Neural crest cell (in vitro differentiated cells): Measurements from ENCODE around the gene IFI27L1. TPM values are rescaled to one million over a fixed set of nuclear protein-coding genes. Genes with fewer than 3 reads are reported as not detected.

Experiments used
- DNase-seq: peaks from one replicate; pipeline ENCODE4 v3.0.0; 2021; ENCODE audit warnings: low read depth, mixed read lengths, low spot score
- H3K27ac Mint-ChIP-seq: one replicate; pipeline ENCODE4 v1.8.0; 2021; ENCODE audit warnings: mild to moderate bottlenecking, mixed read lengths; ENCODE audit not compliant: unreplicated experiment
- H3K27me3 Mint-ChIP-seq: 2 replicates; pipeline ENCODE4 v1.8.0; 2021; ENCODE audit warnings: low read depth, mild to moderate bottlenecking, mixed read lengths
- H3K36me3 Mint-ChIP-seq: 2 replicates; pipeline ENCODE4 v1.8.0; 2021; ENCODE audit warnings: low read depth, mild to moderate bottlenecking, mixed read lengths
- H3K4me1 Mint-ChIP-seq: 2 replicates; pipeline ENCODE4 v1.8.0; 2021; ENCODE audit warnings: mixed read lengths
- H3K4me3 Mint-ChIP-seq: one replicate; pipeline ENCODE4 v1.8.0; 2021; ENCODE audit warnings: mild to moderate bottlenecking, mixed read lengths
- H3K9me3 Mint-ChIP-seq: 2 replicates; pipeline ENCODE4 v1.8.0; 2021; ENCODE audit warnings: mixed read lengths
- CTCF ChIP-seq: fragments of 200-600 bp; sonication (generic); conservative IDR thresholded peaks from 2 replicates; pipeline ENCODE4 v1.5.0; 2021; ENCODE audit warnings: antibody characterized with exemption, mild to moderate bottlenecking
- total RNA-seq: library from RNA; stranded (reverse); gene quantifications from 2 replicates; pipeline ENCODE4 v1.2.1, GENCODE V29; 2021

The IFI27L1 gene
- total RNA-seq, 1 donor from 2014 or later, result 39.7 TPM

GRCh38 chr14:94103554-94104150 is 22.5 kb downstream of the IFI27L1 start:
- no peak for TF ChIP-seq CTCF
- Mint-ChIP-seq H3K36me3 (peaks cover 7% of the 10 kb centered on the region), H3K4me3 (no peak overlapping the region), H3K4me1 (no peaks in the 10 kb centered on the region), H3K27ac (no peak overlapping the region), H3K27me3 (no peaks in the 10 kb centered on the region), H3K9me3 (no peaks in the 10 kb centered on the region)
- no peak for DNase-seq

- H3K4me1 Mint-ChIP-seq, result no peaks in the 10 kb centered on the region
- H3K27me3 Mint-ChIP-seq, result no peaks in the 10 kb centered on the region
- peaks cover 2% of the 10 kb centered on the region for H3K36me3 Mint-ChIP-seq
- no peak overlapping the region for H3K4me3 Mint-ChIP-seq
- TF ChIP-seq CTCF, result no peak
- no peak for DNase-seq
- H3K9me3 Mint-ChIP-seq, result no peaks in the 10 kb centered on the region
- H3K27ac Mint-ChIP-seq, result no peak overlapping the region
These were observed 23.6 kb downstream of the IFI27L1 start for GRCh38 chr14:94104731-94105130.

- H3K4me1 Mint-ChIP-seq, result peaks cover 21% of the 10 kb centered on the region
- H3K9me3 Mint-ChIP-seq, result no peaks in the 10 kb centered on the region
- TF ChIP-seq CTCF, result no peak
- no peak for DNase-seq
- no peak overlapping the region for H3K27ac Mint-ChIP-seq
- H3K27me3 Mint-ChIP-seq, result no peaks in the 10 kb centered on the region
- H3K4me3 Mint-ChIP-seq, result no peak overlapping the region
- H3K36me3 Mint-ChIP-seq, result peaks cover 2% of the 10 kb centered on the region
These were observed 28.8 kb downstream of the IFI27L1 start for GRCh38 chr14:94109915-94110250.

- H3K4me1 Mint-ChIP-seq, result peaks cover 28% of the 10 kb centered on the region
- no peak within 1 kb of the TSS for H3K4me3 Mint-ChIP-seq
- no peaks in the 10 kb centered on the region for H3K9me3 Mint-ChIP-seq
- no peaks in the 10 kb centered on the region for H3K27me3 Mint-ChIP-seq
- TF ChIP-seq CTCF, result no peak
- peaks cover 2% of the 10 kb centered on the region for H3K36me3 Mint-ChIP-seq
- H3K27ac Mint-ChIP-seq, result peak within 1 kb of the TSS; percentile 68
- no peak for DNase-seq
These were observed 29.6 kb downstream of the IFI27L1 start, which contains the start of gene IFI27 for GRCh38 chr14:94110552-94111181. IFI27 (plus strand) TSS chr14:94110736.

- no peak for TF ChIP-seq CTCF
- Mint-ChIP-seq H3K27me3 (no peaks in the 10 kb centered on the region), H3K27ac (no peak overlapping the region), H3K4me3 (no peak overlapping the region), H3K9me3 (no peaks in the 10 kb centered on the region), H3K4me1 (peaks cover 28% of the 10 kb centered on the region), H3K36me3 (peaks cover 2% of the 10 kb centered on the region)
- no peak for DNase-seq
These were observed 30.4 kb downstream of the IFI27L1 start for GRCh38 chr14:94111276-94112095.
